Measurements from ENCODE around the gene ZBTB3. TPM values are rescaled to one million over a fixed set of nuclear protein-coding genes. Genes with fewer than 3 reads are reported as not detected.
A peak's percentile ranks its signal among the peaks of the same experiment; 100 is the strongest.
"Not testable (repeated sequence)": the region's sequence is repeated elsewhere in the genome, so short reads cannot be mapped to it uniquely, and the experiment has no call there.

The ZBTB3 gene
- polyA plus RNA-seq, 2 donors: 1.9 to 4.0 TPM

DNA sequence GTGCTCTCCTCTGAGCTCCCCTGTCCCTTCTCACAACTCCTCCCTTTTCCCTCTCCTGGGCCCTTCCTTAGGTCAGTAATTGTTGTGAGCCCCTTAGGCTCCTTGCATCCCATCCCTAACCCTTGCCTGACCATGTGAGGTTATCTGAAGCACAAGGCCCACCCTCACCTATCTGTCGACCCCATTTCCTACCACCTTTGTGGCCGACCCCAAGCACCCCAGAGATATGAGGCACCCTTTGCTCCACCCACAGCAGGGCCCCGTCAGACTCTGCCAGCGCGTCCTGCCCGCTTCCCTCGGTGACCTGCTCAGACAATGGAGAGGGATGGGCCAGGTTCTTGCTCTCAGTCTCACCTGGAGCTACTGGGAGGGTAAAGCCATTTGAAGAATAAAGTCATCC is 45.2 kb downstream of the ZBTB3 start:
- WGBS, 2 donors: 1 to 2% methylated on average over 7 of the region's 7 CpGs
- peak overlapping the region; percentile 43 to 58 for H3K4me3 ChIP-seq (ENCODE audit: low read depth in 1 of 2, low read length in 2 of 2)
- H3K36me3 ChIP-seq (ENCODE audit: control insufficient read depth in 2 of 2, insufficient read depth in 2 of 2, low read length in 1 of 2): peaks cover 5 to 8% of the 10 kb centered on the region in 2 donors
- no peaks in the 10 kb centered on the region for H3K27me3 ChIP-seq (ENCODE audit: control insufficient read depth in 1 of 2, insufficient read depth in 2 of 2, low read length in 2 of 2)
- H3K27ac ChIP-seq (ENCODE audit: low read depth in 2 of 2, low read length in 1 of 2): peak overlapping the region; percentile 97 to 98
- peaks cover 3 to 14% of the 10 kb centered on the region in 2 donors for H3K4me1 ChIP-seq (ENCODE audit: control insufficient read depth in 2 of 2, insufficient read depth in 2 of 2, low read length in 1 of 2)
- no peaks in the 10 kb centered on the region for H3K9me3 ChIP-seq (ENCODE audit: control insufficient read depth in 2 of 2, insufficient read depth in 1 of 2, low read depth in 1 of 2, low read length in 1 of 2)

- Histone ChIP-seq H3K4me1 (ENCODE audit: control insufficient read depth in 2 of 2, insufficient read depth in 2 of 2, low read length in 1 of 2) (peaks cover 3 to 14% of the 10 kb centered on the region in 2 donors), H3K27me3 (ENCODE audit: control insufficient read depth in 1 of 2, insufficient read depth in 2 of 2, low read length in 2 of 2) (no peaks in the 10 kb centered on the region), H3K36me3 (ENCODE audit: control insufficient read depth in 2 of 2, insufficient read depth in 2 of 2, low read length in 1 of 2) (peaks cover under 1 to 6% of the 10 kb centered on the region in 2 donors), H3K9me3 (ENCODE audit: control insufficient read depth in 2 of 2, insufficient read depth in 1 of 2, low read depth in 1 of 2, low read length in 1 of 2) (no peaks in the 10 kb centered on the region), H3K27ac (ENCODE audit: low read depth in 2 of 2, low read length in 1 of 2) (peak overlapping the region; percentile 97 to 98), H3K4me3 (ENCODE audit: low read depth in 1 of 2, low read length in 2 of 2) (peak overlapping the region in 1 of 2 donors; percentile 58)
- WGBS, 2 donors: 61 to 72% methylated on average over 5 of the region's 5 CpGs
These were observed 45.6 kb downstream of the ZBTB3 start for GRCh38 chr11:62708392-62708791.

DNA sequence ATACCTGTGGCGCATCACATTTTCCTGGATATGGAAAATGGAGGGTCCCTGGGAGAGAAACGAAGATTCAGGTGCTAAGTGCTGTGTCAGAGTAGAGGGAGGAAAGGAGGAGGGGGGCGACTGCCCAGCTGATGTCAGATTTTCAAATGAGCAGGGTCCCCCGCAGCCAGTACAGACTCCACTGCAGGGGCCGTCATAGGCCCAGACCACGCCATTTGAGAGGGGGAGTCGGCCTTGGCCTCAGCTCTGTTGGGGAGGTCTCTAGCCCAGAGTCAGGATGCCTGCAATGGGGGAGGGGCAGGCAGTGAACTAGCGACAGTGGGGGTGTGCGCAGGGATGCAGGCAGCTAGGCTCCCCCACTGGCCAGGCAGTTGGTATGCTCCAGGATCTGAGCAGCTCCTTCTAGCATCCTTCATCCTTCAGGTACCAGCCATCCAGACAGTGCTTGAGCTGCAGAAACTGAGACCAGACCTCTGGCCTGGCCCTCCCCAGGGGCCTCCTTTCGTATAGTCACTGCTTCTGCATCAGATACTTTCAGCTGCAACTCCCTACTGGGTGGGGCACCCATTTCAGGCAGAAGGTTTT is 46.6 kb downstream of the ZBTB3 start, which contains the start of the genes BSCL2 and GNG3:
Gene BSCL2 (minus strand): TSS at position 148 of the 585 bp plus-strand sequence. CDS start 229 bp downstream, outside the sequence.
Gene GNG3 (plus strand): TSS at position 400 of the 585 bp plus-strand sequence. CDS start 620 bp downstream, outside the sequence.
- Histone ChIP-seq H3K27me3 (ENCODE audit: control insufficient read depth in 1 of 2, insufficient read depth in 2 of 2, low read length in 2 of 2) (no peaks in the 10 kb centered on the region), H3K36me3 (ENCODE audit: control insufficient read depth in 2 of 2, insufficient read depth in 2 of 2, low read length in 1 of 2) (peaks cover 0 to 4% of the 10 kb centered on the region in 2 donors), H3K4me1 (ENCODE audit: control insufficient read depth in 2 of 2, insufficient read depth in 2 of 2, low read length in 1 of 2) (peaks cover 3 to 14% of the 10 kb centered on the region in 2 donors), H3K27ac (ENCODE audit: low read depth in 2 of 2, low read length in 1 of 2) (peak within 1 kb of the TSS; percentile 97 to 98), H3K4me3 (ENCODE audit: low read depth in 1 of 2, low read length in 2 of 2) (peak within 1 kb of the TSS; percentile 27 to 93), H3K9me3 (ENCODE audit: control insufficient read depth in 2 of 2, insufficient read depth in 1 of 2, low read depth in 1 of 2, low read length in 1 of 2) (no peaks in the 10 kb centered on the region)
- 83% methylated on average over 10 of the region's 10 CpGs for WGBS, 2 donors

DNA sequence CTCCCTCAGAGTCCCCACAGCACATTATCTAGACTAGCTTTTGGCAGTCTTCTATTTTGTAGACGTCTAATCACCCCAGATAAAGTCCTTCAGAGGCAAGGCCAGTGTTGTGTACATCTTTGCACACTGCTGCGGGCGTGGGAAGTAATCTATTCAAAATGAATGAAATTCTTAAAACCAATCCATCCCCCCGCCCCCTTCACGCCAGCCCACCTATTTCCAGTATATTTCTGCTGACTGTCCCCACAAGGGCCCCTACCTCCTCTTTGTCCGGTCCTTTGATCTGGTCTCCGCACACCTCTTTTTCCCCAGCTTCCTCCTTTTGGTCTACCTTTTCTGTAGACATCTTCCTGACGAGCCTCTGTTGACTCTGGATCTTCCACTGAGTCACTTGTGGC is 47.1 kb downstream of the ZBTB3 start:
- Histone ChIP-seq H3K4me3 (ENCODE audit: low read depth in 1 of 2, low read length in 2 of 2) (peak overlapping the region in 1 of 2 donors; percentile 93), H3K27me3 (ENCODE audit: control insufficient read depth in 1 of 2, insufficient read depth in 2 of 2, low read length in 2 of 2) (no peaks in the 10 kb centered on the region), H3K9me3 (ENCODE audit: control insufficient read depth in 2 of 2, insufficient read depth in 1 of 2, low read depth in 1 of 2, low read length in 1 of 2) (no peaks in the 10 kb centered on the region), H3K27ac (ENCODE audit: low read depth in 2 of 2, low read length in 1 of 2) (peak overlapping the region; percentile 74 to 90), H3K36me3 (ENCODE audit: control insufficient read depth in 2 of 2, insufficient read depth in 2 of 2, low read length in 1 of 2) (peaks cover 0 to 2% of the 10 kb centered on the region in 2 donors), H3K4me1 (ENCODE audit: control insufficient read depth in 2 of 2, insufficient read depth in 2 of 2, low read length in 1 of 2) (peaks cover 3 to 14% of the 10 kb centered on the region in 2 donors)
- 69 to 76% methylated on average over 8 of the region's 8 CpGs for WGBS, 2 donors

GRCh38 chr11:62705880-62706849 is 47.8 kb downstream of the ZBTB3 start:
- Histone ChIP-seq H3K36me3 (ENCODE audit: control insufficient read depth in 2 of 2, insufficient read depth in 2 of 2, low read length in 1 of 2) (peaks cover 0 to 2% of the 10 kb centered on the region in 2 donors), H3K4me3 (ENCODE audit: low read depth in 1 of 2, low read length in 2 of 2) (peak overlapping the region; percentile 79 to 93), H3K9me3 (ENCODE audit: control insufficient read depth in 2 of 2, insufficient read depth in 1 of 2, low read depth in 1 of 2, low read length in 1 of 2) (no peaks in the 10 kb centered on the region), H3K4me1 (ENCODE audit: control insufficient read depth in 2 of 2, insufficient read depth in 2 of 2, low read length in 1 of 2) (peaks cover 3 to 14% of the 10 kb centered on the region in 2 donors), H3K27me3 (ENCODE audit: control insufficient read depth in 1 of 2, insufficient read depth in 2 of 2, low read length in 2 of 2) (no peaks in the 10 kb centered on the region), H3K27ac (ENCODE audit: low read depth in 2 of 2, low read length in 1 of 2) (peak overlapping the region; percentile 83 to 93)
- WGBS, 2 donors: 5% methylated on average over 67 to 73 of the region's 73 CpGs

DNA sequence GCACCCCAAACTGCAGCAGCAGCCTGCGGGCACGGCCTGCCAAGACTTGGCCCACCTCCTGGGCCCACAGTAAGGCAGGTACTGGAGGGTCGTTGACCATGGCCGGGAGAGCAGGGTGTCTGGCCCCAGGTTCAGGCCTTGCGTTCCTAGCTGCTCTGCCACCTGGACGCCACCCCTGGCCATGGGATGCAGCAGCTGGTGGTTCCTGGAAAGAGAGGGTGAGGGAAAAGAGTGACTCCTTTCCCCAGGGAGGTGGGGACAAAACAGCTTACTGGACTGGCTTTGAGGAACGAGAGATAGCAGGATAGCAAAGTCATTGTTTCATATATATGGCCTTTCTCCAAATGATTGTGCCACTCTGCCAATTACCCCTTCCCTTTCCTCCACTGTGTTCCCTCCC is 48.5 kb downstream of the ZBTB3 start:
- Histone ChIP-seq H3K9me3 (ENCODE audit: control insufficient read depth in 2 of 2, insufficient read depth in 1 of 2, low read depth in 1 of 2, low read length in 1 of 2) (no peaks in the 10 kb centered on the region), H3K4me1 (ENCODE audit: control insufficient read depth in 2 of 2, insufficient read depth in 2 of 2, low read length in 1 of 2) (peaks cover 3 to 14% of the 10 kb centered on the region in 2 donors), H3K27ac (ENCODE audit: low read depth in 2 of 2, low read length in 1 of 2) (peak overlapping the region; percentile 83 to 93), H3K36me3 (ENCODE audit: control insufficient read depth in 2 of 2, insufficient read depth in 2 of 2, low read length in 1 of 2) (no peaks in the 10 kb centered on the region), H3K27me3 (ENCODE audit: control insufficient read depth in 1 of 2, insufficient read depth in 2 of 2, low read length in 2 of 2) (no peaks in the 10 kb centered on the region), H3K4me3 (ENCODE audit: low read depth in 1 of 2, low read length in 2 of 2) (peak overlapping the region in 1 of 2 donors; percentile 93)
- WGBS, 2 donors: 37 to 50% methylated on average over 7 of the region's 7 CpGs

- not testable (repeated sequence) for H3K27me3 ChIP-seq (ENCODE audit: control insufficient read depth in 1 of 2, insufficient read depth in 2 of 2, low read length in 2 of 2); H3K27ac ChIP-seq (ENCODE audit: low read depth in 2 of 2, low read length in 1 of 2); H3K36me3 ChIP-seq (ENCODE audit: control insufficient read depth in 2 of 2, insufficient read depth in 2 of 2, low read length in 1 of 2); H3K9me3 ChIP-seq (ENCODE audit: control insufficient read depth in 2 of 2, insufficient read depth in 1 of 2, low read depth in 1 of 2, low read length in 1 of 2); H3K4me3 ChIP-seq (ENCODE audit: low read depth in 1 of 2, low read length in 2 of 2); H3K4me1 ChIP-seq (ENCODE audit: control insufficient read depth in 2 of 2, insufficient read depth in 2 of 2, low read length in 1 of 2)
- 79 to 95% methylated on average over 4 of the region's 4 CpGs for WGBS, 2 donors
These were observed 50.0 kb downstream of the ZBTB3 start for GRCh38 chr11:62703921-62704320.

- peak overlapping the region in 1 of 2 donors; percentile 79 for H3K27ac ChIP-seq (ENCODE audit: low read depth in 2 of 2, low read length in 1 of 2)
- H3K9me3 ChIP-seq (ENCODE audit: control insufficient read depth in 2 of 2, insufficient read depth in 1 of 2, low read depth in 1 of 2, low read length in 1 of 2): no peaks in the 10 kb centered on the region
- no peaks in the 10 kb centered on the region for H3K36me3 ChIP-seq (ENCODE audit: control insufficient read depth in 2 of 2, insufficient read depth in 2 of 2, low read length in 1 of 2)
- WGBS, 2 donors: 76 to 79% methylated on average over 11 of the region's 11 CpGs
- H3K4me3 ChIP-seq (ENCODE audit: low read depth in 1 of 2, low read length in 2 of 2): no peak overlapping the region
- peaks cover 3 to 4% of the 10 kb centered on the region in 2 donors for H3K4me1 ChIP-seq (ENCODE audit: control insufficient read depth in 2 of 2, insufficient read depth in 2 of 2, low read length in 1 of 2)
- no peaks in the 10 kb centered on the region for H3K27me3 ChIP-seq (ENCODE audit: control insufficient read depth in 1 of 2, insufficient read depth in 2 of 2, low read length in 2 of 2)
These were observed 51.7 kb downstream of the ZBTB3 start for GRCh38 chr11:62702246-62702645.

Measured in esophagus (tissue), 2 donors.